ENCODE measurements around the gene ATOH8. TPM values are rescaled to one million over a fixed set of nuclear protein-coding genes. Genes with fewer than 3 reads are reported as not detected.

The ATOH8 gene
- total RNA-seq, 4 donors from 2014 or later = 2.0 to 24.6 (median 7.6) TPM

GRCh38 chr2:85796341-85797262, 42.8 kb downstream of the ATOH8 start:
- Histone ChIP-seq H3K9me3 (peaks cover 0 to 6% (median 0%) of the 10 kb centered on the region in 3 donors), H3K4me1 (peaks cover 20 to 65% (median 43%) of the 10 kb centered on the region in 3 donors), H3K4me3 (no peak overlapping the region), H3K27me3 (no peaks in the 10 kb centered on the region), H3K27ac (peak overlapping the region in 3 of 4 donors; percentile 4 to 78 (median 54)), H3K36me3 (no peaks in the 10 kb centered on the region)
- no peak for TF ChIP-seq POLR2A (IDR thresholded peaks at IDR 0.05)
- TF ChIP-seq, protein P1, sequence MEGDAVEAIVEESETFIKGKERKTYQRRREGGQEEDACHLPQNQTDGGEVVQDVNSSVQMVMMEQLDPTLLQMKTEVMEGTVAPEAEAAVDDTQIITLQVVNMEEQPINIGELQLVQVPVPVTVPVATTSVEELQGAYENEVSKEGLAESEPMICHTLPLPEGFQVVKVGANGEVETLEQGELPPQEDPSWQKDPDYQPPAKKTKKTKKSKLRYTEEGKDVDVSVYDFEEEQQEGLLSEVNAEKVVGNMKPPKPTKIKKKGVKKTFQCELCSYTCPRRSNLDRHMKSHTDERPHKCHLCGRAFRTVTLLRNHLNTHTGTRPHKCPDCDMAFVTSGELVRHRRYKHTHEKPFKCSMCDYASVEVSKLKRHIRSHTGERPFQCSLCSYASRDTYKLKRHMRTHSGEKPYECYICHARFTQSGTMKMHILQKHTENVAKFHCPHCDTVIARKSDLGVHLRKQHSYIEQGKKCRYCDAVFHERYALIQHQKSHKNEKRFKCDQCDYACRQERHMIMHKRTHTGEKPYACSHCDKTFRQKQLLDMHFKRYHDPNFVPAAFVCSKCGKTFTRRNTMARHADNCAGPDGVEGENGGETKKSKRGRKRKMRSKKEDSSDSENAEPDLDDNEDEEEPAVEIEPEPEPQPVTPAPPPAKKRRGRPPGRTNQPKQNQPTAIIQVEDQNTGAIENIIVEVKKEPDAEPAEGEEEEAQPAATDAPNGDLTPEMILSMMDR (IDR thresholded peaks at IDR 0.05) = no peak
- intact Hi-C loops (cut with DNase I) = no loop called here
- WGBS, 2 donors = 73 to 76% methylated on average over 14 to 16 of the region's 22 CpGs
- no peak for DNase-seq

GRCh38 chr2:85797263-85797660, 43.5 kb downstream of the ATOH8 start:
- TF ChIP-seq, protein P1 (IDR thresholded peaks at IDR 0.05) = no peak
- no peak for TF ChIP-seq POLR2A (IDR thresholded peaks at IDR 0.05)
- no peak for DNase-seq
- peaks cover 20 to 59% (median 36%) of the 10 kb centered on the region in 3 donors for H3K4me1 ChIP-seq

DNA sequence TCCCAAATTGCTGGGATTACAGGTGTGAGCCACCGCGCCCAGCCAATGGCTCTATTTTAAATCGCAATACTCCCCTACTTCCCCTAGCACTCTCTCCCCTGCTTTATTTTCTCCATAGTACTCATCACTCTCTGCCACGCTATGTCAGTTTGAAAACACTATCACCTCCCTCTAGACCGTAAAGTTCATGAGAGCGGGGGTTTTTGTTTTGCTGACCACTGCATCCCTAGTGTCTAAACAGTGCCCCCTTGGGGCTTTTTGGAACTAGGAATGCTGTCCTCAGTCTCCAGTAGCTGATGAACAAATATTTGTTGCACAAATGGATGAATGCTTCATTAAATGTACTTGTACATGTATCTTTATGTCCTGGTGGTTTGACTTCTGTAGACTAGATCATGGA, 44.1 kb downstream of the ATOH8 start:
- 83 to 86% methylated on average over 6 of the region's 6 CpGs for WGBS, 2 donors
- H3K4me1 ChIP-seq = peaks cover 15 to 52% (median 30%) of the 10 kb centered on the region in 3 donors
- peaks cover 0 to 6% (median 0%) of the 10 kb centered on the region in 3 donors for H3K9me3 ChIP-seq
- H3K4me3 ChIP-seq = no peak overlapping the region
- TF ChIP-seq, protein P1 (IDR thresholded peaks at IDR 0.05) = peak in 2 of 6 experiments; percentile 14 to 25
- TF ChIP-seq POLR2A (IDR thresholded peaks at IDR 0.05) = no peak
- no peak overlapping the region for H3K27ac ChIP-seq
- no peaks in the 10 kb centered on the region for H3K27me3 ChIP-seq
- DNase-seq = no peak
- intact Hi-C loops (cut with DNase I) = no loop called here
- H3K36me3 ChIP-seq = no peaks in the 10 kb centered on the region

More at GRCh38 chr2:85797263-85797660, 43.5 kb downstream of the ATOH8 start:
- 80 to 85% methylated on average over 13 of the region's 13 CpGs for WGBS, 2 donors
- intact Hi-C loops (cut with DNase I) = no loop called here
- Histone ChIP-seq H3K27me3 (no peaks in the 10 kb centered on the region), H3K27ac (peak overlapping the region in 3 of 4 donors; percentile 4 to 78 (median 54)), H3K36me3 (no peaks in the 10 kb centered on the region), H3K4me3 (no peak overlapping the region), H3K9me3 (peaks cover 0 to 6% (median 0%) of the 10 kb centered on the region in 3 donors)

DNA sequence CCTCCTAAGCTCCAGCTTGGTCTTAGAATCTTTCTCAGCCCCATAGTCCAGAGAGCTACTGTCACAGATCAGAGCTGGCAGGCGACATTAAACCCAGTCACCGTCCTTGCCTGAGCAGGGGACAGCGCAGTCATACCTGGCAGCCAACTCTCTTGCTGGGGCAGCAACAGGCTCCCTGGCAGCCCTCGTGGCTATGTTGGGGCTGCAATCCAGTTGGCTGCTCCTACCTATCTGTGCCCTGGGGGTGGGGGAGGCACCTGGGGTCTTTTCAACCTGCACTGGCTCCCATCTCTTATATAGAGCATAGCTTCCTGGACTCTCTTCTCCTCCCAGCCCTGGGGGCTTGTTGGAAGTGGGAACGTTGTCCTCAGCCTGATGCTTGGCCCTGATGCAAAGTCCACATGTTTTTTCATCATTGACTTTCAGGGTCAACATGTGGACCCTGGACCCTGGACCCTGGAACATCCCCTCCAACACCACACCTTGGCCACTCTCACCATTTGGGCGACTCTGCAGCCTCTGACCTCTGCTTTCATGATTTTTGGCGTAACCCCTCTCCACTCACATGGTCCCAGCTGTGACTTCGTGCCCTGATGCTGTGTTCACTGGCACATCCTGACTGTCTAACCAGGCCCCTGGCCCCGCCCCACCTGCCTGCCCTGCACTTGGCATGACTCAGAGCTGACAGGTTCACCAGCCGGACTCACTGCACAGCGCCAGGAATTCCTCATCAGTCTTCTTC, 45.6 kb downstream of the ATOH8 start:
- intact Hi-C loops (cut with DNase I) = no loop called here
- no peak for DNase-seq
- peaks cover 12 to 38% (median 24%) of the 10 kb centered on the region in 3 donors for H3K4me1 ChIP-seq

More for the DNA sequence above, 45.6 kb downstream of the ATOH8 start:
- H3K36me3 ChIP-seq = no peaks in the 10 kb centered on the region
- no peaks in the 10 kb centered on the region for H3K27me3 ChIP-seq
- no peak overlapping the region for H3K4me3 ChIP-seq
- WGBS, 2 donors = 40 to 63% methylated on average over 5 to 7 of the region's 11 CpGs
- H3K9me3 ChIP-seq = peaks cover 0 to 6% (median 0%) of the 10 kb centered on the region in 3 donors
- H3K27ac ChIP-seq = no peak overlapping the region
- TF ChIP-seq, protein P1 (IDR thresholded peaks at IDR 0.05) = no peak
- no peak for TF ChIP-seq POLR2A (IDR thresholded peaks at IDR 0.05)

Measured in esophagus squamous epithelium (tissue), 5 donors.